Measurements from ENCODE around the gene ZFP36.

The ZFP36 gene

DNA sequence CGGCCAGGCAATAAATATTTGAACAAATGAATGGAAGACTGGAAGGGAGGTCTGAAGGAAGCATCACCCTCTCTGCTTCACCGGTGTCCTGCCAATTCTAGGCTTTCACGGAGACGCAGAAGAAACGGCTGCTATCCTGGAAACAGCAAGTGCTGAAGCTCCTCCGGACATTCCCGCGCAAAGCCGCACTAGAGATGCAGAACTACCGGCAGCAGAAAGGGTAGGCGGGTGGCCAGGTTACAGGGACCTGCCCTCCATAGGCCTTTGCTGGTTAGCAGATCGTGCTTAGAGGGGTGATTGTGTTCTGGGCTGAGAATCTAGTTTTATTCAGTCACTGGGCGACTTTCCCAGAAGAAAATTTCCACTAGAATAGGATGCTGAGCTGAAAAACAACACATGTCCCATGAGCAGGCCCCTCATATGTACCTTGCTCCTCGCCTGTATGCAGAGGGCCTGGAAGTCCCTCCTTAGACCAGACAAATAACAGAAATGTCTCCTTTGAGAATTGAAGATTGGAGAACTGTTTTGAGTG, 26.7 kb upstream of the ZFP36 start:
- CTCF ChIA-PET: no interaction called here
- Mint-ChIP-seq H3K27ac (no peak overlapping the region), H3K36me3 (peaks cover 40% of the 10 kb centered on the region)

DNA sequence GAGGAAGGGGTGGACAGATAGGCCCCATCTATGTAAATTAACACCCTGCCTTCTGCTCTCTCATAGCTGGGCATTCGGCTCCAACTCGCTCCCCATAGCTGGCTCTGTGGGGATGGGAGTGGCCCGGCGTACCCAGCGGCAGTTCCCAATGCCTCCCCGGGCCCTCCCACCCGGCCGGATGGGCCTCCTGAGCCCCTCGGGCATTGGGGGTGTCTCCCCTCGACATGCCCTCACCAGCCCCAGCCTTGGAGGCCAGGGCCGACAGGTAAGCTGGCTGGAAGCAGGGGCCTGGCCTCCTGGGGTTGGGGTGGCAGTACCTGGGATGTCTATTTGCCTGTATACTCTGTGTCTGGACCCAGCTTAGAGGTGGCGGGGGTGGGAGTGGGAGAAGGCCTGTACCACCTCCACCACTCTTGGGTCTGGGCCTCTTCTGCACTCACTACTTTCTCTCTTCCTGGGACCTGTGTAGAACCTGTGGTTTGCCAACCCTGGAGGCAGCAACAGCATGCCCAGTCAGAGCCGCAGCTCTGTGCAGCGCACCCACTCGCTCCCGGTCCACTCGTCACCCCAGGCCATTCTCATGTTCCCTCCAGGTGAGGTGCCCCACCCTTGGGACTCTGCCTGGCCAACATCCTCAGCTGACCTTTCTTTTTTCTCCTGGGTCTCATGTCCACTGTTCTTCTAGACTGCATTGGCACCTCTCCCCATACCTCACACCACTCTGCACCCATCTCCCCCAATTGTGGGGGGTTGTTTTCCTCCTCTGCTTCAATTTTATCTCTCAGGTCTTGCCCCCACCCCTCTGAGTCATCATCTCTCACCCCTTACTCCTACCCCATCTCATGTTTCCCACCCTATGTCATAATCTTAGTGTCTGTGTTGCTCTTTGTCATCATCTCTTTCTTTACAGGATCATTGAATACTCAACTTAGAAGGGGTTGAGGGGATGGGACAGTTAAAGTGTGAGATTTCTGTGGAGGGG, 25.8 kb upstream of the ZFP36 start:
- Mint-ChIP-seq H3K27ac (peak overlapping the region; percentile 11), H3K4me3 (no peak overlapping the region), H3K36me3 (peaks cover 47% of the 10 kb centered on the region), H3K4me1 (no peaks in the 10 kb centered on the region), H3K9me3 (no peaks in the 10 kb centered on the region), H3K27me3 (no peaks in the 10 kb centered on the region)
- CTCF ChIA-PET: no interaction called here
- no peak for DNase-seq

More for the DNA sequence above, 26.7 kb upstream of the ZFP36 start:
- DNase-seq: no peak
- Mint-ChIP-seq H3K27me3 (no peaks in the 10 kb centered on the region), H3K4me1 (no peaks in the 10 kb centered on the region), H3K4me3 (no peak overlapping the region), H3K9me3 (no peaks in the 10 kb centered on the region)

DNA sequence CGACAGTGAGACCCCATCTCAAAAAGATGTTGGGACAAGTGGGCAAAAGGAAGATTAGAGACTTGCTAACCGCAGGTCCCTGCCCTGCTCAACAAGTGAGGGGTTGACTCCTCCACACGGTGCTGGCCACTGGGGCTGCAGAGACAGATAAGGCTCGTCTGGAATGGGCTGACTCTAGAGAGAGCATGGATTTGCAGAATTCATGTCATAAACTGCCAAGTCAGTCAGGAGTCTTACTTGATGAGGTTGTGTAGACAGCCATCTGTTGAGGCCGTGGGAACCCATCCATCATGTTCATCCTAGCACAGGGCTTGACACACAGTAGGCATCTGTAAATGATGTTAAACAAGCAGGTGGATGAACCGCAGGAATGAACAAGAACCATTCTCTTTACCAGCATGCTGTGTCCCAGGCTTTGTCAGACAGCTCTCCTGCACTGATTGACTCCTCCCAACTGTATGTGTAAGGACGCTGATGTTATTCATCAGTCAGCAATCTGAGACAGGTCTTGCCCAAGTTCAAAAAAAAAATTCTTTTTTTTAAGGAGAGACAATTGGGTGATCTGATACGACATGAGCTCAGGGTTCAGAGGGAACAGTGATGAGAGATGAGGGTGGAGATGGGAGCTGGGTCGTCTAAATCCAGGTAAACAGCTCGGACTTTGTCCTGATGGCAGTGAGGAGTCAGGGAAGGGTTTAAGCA, 24.6 kb upstream of the ZFP36 start:
- Mint-ChIP-seq H3K9me3 (no peaks in the 10 kb centered on the region), H3K4me1 (no peaks in the 10 kb centered on the region), H3K27me3 (no peaks in the 10 kb centered on the region), H3K4me3 (no peak overlapping the region), H3K27ac (peak overlapping the region; percentile 82), H3K36me3 (peaks cover 57% of the 10 kb centered on the region)
- CTCF ChIA-PET: no interaction called here
- no peak for DNase-seq

DNA sequence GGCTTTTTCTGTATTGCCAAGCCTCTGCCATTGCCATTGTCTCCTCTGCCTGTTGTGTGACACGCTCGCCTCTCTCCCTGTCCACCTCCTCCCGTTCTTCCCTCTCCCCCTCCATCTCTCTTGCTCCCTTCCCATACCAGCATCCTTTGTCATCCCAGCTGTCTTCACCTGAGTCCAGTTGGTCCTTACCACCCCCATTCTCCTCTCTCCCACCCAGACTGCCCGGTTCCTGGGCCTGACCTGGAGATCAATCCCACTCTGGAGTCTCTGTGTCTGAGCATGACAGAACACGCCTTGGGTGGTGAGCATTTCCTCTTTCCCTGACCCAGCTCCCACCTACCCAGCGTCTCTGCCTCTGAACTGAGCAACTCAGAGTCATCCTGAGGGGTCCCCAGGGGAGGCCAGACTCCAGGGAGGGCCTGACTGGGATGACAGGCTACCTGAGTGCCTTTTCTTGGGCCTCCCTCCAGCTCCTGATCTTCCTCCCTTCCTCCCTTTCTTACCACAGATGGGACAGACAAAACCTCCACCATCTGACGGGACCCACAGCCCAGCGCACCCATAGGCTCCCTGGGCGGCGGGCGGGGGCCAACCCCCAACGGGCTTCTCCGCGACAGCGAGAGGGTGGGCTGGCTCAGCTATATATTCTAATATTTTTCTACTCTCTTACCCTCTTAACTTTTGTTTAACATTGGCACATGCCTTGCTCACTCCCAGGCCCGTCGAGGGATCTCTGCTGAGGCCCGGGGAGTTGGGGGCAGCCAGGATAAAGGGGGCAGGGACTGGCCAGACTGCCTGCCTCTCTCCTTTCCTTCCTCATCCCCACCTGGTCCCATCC, 23.4 kb upstream of the ZFP36 start:
- peak overlapping the region; percentile 52 for H3K27ac Mint-ChIP-seq
- no peak overlapping the region for H3K4me3 Mint-ChIP-seq
- no peaks in the 10 kb centered on the region for H3K4me1 Mint-ChIP-seq
- H3K27me3 Mint-ChIP-seq: no peaks in the 10 kb centered on the region
- CTCF ChIA-PET: no interaction called here
- DNase-seq: no peak
- no peaks in the 10 kb centered on the region for H3K9me3 Mint-ChIP-seq
- H3K36me3 Mint-ChIP-seq: peaks cover 53% of the 10 kb centered on the region

DNA sequence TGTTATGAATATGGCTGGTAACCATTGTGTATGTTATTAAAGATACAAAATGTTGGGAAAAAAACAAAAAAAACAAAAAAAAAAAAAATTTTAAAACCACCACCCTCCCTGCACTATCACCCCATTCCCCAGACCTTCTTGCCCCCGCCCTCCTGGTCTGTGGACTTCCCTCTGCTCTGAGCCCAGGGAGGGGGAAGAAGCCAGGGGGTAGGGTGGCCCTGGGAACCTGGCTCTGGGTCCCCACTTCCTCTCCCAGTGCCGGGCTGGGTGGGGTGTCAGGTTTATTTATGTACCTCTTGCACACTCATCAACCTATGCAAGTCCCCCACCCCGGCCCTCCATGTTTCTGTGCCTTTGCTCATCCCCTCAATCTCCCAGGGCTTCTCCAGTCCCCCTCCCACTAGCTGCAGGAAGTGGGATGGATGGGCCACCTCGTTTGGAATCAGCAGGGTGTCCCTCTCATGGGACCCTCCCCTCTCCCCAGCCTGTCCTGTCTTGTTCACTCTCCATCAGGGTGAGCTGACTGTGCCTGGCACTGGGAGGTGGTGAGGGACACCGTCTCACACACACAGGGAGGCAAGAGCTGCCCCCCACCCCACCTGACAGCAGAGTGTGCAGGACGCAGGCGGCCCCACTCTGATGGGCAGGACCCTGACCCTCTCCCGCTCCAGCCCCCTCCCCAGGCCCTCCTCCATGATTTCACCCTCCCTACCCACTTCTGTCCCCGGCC, 21.6 kb upstream of the ZFP36 start:
- DNase-seq: no peak
- Mint-ChIP-seq H3K4me3 (no peak overlapping the region), H3K9me3 (no peaks in the 10 kb centered on the region), H3K36me3 (peaks cover 59% of the 10 kb centered on the region), H3K27me3 (no peaks in the 10 kb centered on the region), H3K27ac (no peak overlapping the region), H3K4me1 (peaks cover 6% of the 10 kb centered on the region)
- CTCF ChIA-PET: no interaction called here

DNA sequence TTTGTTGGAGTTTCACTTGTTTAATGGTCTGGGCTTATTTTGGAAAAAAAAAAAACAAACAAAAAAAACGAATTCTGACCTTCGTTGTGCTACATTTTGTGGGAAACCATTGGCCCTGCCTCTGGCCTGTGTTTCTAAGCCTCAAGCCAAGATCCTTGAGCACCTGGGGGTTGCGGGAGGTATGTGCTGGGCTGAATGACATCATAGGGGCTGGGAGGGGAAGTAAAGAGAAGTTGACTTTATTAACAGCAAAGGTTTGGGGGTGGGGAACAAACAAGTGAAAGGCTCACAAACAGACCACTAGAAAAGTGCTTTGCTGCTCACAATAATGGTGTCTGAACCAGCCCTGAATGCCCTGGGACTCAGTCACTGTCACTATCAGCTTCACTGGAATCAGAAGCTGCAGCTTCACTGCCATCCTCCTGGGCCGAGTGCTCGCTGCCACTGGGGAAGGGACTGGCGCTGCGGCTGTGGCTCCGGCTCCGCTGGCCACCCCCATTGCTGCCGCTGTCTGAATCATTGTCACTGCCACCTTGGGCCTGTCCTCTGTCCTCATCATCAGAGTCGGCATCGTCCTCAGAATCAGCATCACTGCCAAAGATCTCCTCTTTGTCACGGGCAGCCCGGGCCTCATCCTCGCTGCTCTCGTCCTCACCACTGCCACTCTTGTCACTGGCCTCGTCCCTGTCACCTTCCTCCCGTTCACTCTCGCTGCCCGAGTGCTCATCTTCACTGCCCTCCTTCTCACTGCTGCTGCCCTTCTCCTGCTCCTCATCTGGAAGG, 20.8 kb upstream of the ZFP36 start:
- H3K9me3 Mint-ChIP-seq: no peaks in the 10 kb centered on the region
- H3K27ac Mint-ChIP-seq: peak overlapping the region; percentile 30
- CTCF ChIA-PET: no interaction called here
- H3K27me3 Mint-ChIP-seq: no peaks in the 10 kb centered on the region
- H3K4me3 Mint-ChIP-seq: no peak overlapping the region
- DNase-seq: no peak
- H3K36me3 Mint-ChIP-seq: peaks cover 60% of the 10 kb centered on the region
- H3K4me1 Mint-ChIP-seq: peaks cover 10% of the 10 kb centered on the region

DNA sequence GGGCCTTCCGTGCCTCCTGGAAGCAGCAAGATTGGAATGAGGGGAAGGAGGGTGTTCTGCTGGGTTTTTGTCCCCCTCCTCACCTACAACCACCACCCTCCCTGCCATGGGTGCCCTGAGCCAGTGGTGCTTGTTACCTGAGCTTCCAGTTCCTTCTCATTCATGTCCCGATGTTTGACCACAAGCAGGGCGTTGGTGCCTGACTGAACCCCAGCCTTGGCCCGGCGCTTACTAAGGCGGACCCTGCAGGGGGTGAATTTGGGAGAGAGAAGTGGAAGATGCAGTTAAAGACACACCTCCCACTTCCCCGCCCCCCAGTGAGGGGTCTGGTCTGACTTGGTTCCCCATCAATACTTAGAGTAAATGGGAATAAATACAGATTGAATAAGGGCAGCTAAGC, 20.1 kb upstream of the ZFP36 start:
- DNase-seq: no peak
- Mint-ChIP-seq H3K27ac (no peak overlapping the region), H3K9me3 (no peaks in the 10 kb centered on the region), H3K4me3 (no peak overlapping the region), H3K36me3 (peaks cover 57% of the 10 kb centered on the region), H3K27me3 (no peaks in the 10 kb centered on the region), H3K4me1 (peaks cover 15% of the 10 kb centered on the region)
- CTCF ChIA-PET: no interaction called here

DNA sequence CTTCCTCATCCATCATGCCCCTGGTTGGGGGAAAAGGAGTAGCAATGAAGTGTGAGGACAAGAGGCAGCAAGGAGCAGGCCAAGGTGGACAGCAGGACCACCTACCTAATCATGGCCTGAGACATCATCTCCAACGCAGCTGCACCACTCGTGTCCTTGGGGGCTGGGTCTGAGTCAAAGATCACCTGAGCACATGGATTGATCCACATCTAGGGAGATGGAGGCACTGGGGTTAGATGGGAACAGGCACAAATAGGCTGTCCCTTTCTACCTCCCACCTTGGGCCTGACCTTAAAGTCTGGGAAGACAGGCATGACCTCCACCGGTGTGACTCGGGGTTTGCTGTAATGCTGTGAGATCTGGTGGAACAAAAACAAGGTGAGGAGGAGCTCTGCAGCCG, 18.0 kb upstream of the ZFP36 start:
- Mint-ChIP-seq H3K4me1 (peaks cover 30% of the 10 kb centered on the region), H3K27ac (no peak overlapping the region), H3K36me3 (peaks cover 56% of the 10 kb centered on the region), H3K27me3 (no peaks in the 10 kb centered on the region), H3K9me3 (no peaks in the 10 kb centered on the region), H3K4me3 (no peak overlapping the region)
- DNase-seq: no peak
- CTCF ChIA-PET: no interaction called here

DNA sequence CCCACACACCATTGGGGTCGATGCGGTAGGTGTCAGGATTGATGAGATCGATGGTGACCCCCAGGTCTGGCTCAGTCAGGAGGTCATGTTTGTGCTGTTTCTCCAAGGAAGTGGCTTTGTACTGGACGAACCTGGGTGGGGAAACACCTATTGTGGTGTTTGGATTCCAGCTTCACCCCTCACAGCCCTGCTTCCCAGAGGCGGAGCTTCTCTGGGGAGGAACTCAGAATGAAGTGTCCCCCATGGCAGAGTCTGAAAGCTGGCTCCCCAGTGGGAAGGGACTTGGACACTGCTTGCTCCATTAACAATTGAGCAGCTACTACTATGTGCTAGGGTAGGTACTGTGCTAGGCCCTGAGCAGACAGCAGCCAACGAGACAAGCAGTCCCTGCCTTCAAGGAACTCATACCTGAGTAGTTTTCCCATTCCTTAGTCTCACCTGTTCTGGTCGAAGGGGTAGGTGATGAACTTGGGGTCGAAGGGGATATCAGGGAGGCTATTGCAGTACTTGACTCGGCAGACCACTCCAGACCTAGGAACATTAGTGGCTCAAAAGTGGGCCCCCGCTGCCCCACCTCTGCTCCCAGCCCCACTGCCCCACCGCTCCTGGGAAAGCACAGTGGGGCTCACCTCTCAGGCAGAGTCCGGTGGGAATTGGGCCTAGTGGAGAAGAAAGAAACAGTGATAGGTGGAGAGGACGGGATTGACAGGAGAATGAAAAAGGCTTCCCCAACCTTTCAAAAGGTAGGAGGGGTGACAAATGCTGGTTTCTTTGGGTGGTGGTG, 16.8 kb upstream of the ZFP36 start:
- DNase-seq: no peak
- Mint-ChIP-seq H3K36me3 (peaks cover 57% of the 10 kb centered on the region), H3K4me3 (peak overlapping the region; percentile 94), H3K27ac (peak overlapping the region; percentile 99), H3K4me1 (peaks cover 33% of the 10 kb centered on the region), H3K9me3 (no peaks in the 10 kb centered on the region), H3K27me3 (no peaks in the 10 kb centered on the region)
- CTCF ChIA-PET: no interaction called here

DNA sequence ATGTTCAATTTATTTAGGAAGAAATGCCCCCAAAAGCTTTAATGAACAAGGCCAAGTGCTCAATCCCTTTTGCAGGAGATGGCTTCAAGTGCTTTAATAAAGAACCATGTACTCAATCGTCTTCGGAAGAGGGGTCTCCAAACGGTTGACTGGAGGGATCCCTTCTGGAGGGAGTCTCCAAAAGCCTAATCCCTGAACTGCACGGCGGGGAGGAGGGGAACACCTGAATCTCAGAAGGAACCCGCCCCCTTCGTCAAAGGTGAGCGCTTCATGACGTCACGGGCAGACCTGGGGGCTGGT, 16.2 kb upstream of the ZFP36 start:
- Mint-ChIP-seq H3K9me3 (no peaks in the 10 kb centered on the region), H3K27me3 (no peaks in the 10 kb centered on the region), H3K36me3 (peaks cover 59% of the 10 kb centered on the region), H3K27ac (peak overlapping the region; percentile 99), H3K4me1 (peaks cover 37% of the 10 kb centered on the region), H3K4me3 (peak overlapping the region; percentile 94)
- CTCF ChIA-PET: interaction anchor here (3.6 kb wide), 1 partner anchor 21 kb away, joined by 17 read pairs; the partner anchor contains the start of gene PLEKHG2
- DNase-seq: peak; percentile 89

DNA sequence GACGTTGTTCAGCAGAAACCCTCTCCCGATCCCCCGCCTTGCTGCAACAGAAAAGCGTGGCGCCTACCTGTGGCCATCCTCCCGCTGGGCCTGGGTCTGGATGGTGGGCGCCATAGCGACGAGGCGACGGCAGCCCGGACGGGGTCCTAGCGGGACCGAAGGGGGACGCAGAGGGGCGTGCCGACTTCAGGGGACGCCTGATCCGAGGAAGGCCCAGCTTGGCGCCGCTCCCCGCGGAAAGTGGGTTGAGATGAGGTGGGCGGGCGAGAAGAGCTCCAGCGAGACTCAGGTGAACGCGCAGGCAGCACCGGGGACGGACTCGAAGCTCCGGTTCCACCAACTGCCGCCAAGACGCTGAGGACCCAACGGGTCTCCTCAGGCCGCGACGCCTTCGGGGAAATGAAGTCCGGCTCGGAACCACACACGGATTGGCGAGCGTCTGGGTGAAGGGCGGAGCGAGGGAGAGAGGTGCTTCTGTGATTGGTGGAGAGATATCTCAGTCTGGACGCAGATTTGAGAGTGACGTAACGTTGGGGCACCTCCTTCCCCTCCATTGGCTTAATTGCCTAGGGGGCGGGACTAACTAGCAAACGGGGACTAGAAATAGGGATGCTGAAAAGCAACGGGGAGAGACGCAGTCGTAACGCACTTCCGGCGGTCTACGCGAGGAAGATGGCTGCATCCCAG, 15.8 kb upstream of the ZFP36 start, which contains the start of the genes MED29 and PAF1:
Gene MED29 (plus strand): TSS at position 628 of the 687 bp plus-strand sequence. CDS start 45 bp downstream, at position 673.
Gene PAF1 (minus strand): TSS at position 356 of the 687 bp plus-strand sequence. CDS start 242 bp downstream, at position 114.
- DNase-seq: peak; percentile 98
- Mint-ChIP-seq H3K4me1 (peaks cover 39% of the 10 kb centered on the region), H3K36me3 (peaks cover 57% of the 10 kb centered on the region), H3K27ac (peak within 1 kb of the TSS; percentile 99), H3K27me3 (no peaks in the 10 kb centered on the region), H3K9me3 (no peaks in the 10 kb centered on the region), H3K4me3 (peak within 1 kb of the TSS; percentile 94)
- CTCF ChIA-PET: interaction anchor here (1.0 to 3.6 kb wide), 2 partner anchors 21 to 45 kb away, joined by 3 to 17 read pairs; partner anchors contain the start of gene PLEKHG2
